ENCODE results near the gene DEFB116. TPM values are rescaled to one million over a fixed set of nuclear protein-coding genes. Genes with fewer than 3 reads are reported as not detected.

DEFB116 gene
- total and polyA plus RNA-seq, 2 of the 8 experiments (the other 6 are each of a cell fraction or from before 2014, with no cell fraction given), result not detected

- TF ChIP-seq TEAD4 (IDR thresholded peaks at IDR 0.05; ENCODE audit: low read depth, low read length), result no peak
Measured at GRCh38 chr20:31278178-31278577, 30.2 kb downstream of the DEFB116 start (continued).
